GM19023 (cell line): ENCODE measurements around the gene RAB11FIP4.
"Not testable (repeated sequence)": the region's sequence is repeated elsewhere in the genome, so short reads cannot be mapped to it uniquely, and the experiment has no call there.

Source experiments
- ATAC-seq: cut with Tn5 transposase; IDR thresholded peaks from one replicate; pipeline ENCODE4 v1.9.1; 2021; ENCODE audit warnings: mild to moderate bottlenecking, moderate library complexity; ENCODE audit not compliant: unreplicated experiment

Gene RAB11FIP4

GRCh38 chr17:31431852-31432658 is 40.6 kb downstream of the RAB11FIP4 start:
- no peak for ATAC-seq

GRCh38 chr17:31433091-31433790 is 41.8 kb downstream of the RAB11FIP4 start:
- ATAC-seq: no peak

GRCh38 chr17:31433811-31434726 is 42.6 kb downstream of the RAB11FIP4 start:
- no peak for ATAC-seq

DNA sequence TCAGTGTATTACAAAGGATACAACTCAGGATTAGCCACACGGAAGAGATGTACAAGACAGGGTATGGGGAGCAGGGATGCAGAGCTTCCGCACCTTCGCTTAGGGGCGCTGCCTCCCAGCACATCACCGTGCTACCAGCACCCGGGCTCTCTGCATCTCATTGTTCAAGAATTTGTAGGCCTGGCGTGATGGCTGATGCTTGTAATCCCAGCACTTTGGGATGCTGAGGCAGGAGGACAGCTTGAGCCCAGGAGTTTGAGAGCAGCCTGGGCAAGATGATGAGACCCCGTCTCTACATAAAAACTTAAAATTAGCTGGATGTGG is 43.2 kb downstream of the RAB11FIP4 start:
- no peak for ATAC-seq

DNA sequence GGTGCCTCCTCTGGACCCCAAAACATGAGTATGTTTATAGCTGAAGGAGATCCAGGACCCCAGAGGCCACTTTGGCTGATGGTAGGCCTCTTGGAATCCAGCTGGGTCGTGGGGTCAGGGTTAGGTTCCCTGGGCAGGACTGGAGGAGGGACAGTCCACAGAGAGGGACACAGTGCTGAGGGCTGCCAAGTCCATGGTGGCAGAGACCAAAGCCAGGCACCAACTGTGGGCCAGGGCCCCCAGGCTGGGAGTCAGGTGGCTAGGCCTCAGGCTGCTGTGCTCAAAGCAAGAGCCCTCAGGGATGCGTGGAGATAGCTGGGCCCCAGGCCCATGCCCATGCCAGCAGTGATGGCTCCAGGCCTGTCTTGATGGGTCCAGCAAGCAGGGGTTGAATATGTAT is 44.1 kb downstream of the RAB11FIP4 start:
- no peak for ATAC-seq

DNA sequence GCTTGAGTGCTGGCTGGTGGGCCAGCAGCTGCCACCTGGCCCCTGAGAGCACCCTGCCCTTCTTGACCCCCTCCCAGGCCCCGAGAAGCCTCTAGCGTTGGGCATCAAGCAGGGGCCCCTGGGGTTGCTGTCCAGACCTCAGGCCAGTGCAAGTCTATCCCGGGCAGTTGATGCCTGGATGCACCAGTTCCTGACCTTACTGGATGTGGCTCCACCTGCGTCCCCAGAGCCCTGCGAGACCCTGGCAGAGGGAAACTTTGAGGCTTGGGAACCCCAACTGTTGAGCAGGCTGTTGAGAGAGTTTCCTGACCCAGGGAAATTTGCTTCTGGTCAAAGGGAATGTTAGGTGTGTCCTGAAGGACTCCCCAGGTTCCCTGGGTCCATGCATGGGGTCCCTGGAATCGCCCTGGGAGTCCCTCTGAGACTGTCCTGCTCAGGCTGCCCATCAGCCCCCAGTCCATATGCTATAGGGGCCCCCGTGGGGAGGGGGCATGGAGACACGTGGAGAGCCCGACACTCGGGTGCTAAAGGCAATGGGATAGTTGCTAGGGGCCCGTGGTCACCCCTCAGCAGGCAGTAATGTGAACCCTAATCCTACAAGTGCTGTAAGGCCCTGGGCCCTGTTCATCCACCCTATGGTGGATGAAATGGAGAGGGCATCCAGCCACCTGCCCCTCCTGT is 46.4 kb downstream of the RAB11FIP4 start:
- ATAC-seq: no peak

- no peak for ATAC-seq
These were observed 48.2 kb downstream of the RAB11FIP4 start for GRCh38 chr17:31439716-31440115.

DNA sequence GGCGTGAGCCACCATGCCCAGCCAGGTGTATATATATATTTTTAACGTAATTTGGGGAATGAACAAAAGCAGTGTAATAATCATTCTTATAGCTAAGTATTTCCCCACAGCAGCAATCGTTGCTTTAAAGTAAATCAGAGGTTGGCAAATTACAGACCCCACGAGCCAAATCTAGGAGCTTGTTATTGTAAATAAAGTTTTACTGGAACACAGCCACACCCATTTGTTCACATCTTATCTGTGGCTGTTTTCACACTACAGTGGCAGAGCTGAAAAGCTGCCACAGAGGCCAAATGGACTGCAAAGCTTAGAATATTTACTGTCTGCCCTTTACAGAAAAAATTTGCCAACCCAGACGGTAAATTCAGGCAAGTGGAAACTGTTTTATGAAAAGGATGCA is 50.8 kb downstream of the RAB11FIP4 start:
- no peak for ATAC-seq

DNA sequence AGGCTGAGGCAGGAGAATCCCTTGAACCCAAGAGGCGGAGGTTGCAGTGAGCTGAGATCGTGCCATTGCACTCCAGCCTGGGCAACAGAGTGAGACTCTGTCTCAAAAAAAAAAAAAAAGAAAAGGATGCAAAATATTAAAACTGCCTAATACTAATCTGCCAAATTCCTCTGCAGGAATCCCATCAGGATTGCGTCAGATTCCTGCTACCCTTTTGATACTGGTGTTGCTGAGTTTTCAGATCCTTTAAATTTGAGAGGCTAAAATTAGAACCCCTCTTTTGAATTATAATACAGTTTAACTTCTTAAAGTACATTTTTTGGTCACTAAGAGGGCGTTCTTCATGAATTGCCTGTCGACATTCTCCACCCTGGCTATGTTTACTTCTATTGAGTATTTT is 51.4 kb downstream of the RAB11FIP4 start:
- ATAC-seq: not testable (repeated sequence)

DNA sequence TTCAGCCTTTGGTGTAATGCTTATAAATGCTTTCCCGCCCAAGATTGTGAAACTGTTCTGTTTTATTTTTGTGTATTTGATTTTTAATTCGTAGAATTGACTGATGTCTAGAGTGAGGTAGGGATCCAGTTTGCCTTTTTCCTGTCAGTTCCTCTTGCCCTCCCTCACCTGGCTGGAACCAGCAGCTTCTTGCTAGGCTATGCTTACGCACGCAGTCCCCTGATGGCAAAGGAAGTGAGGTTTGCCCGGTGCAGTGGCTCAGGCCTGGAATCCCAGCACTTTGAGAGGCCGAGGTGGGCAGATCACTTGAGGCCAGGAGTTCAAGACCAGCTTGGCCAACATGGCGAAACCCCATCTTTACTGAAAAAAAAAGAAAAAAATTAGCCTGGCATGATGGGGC is 51.9 kb downstream of the RAB11FIP4 start:
- ATAC-seq: no peak

DNA sequence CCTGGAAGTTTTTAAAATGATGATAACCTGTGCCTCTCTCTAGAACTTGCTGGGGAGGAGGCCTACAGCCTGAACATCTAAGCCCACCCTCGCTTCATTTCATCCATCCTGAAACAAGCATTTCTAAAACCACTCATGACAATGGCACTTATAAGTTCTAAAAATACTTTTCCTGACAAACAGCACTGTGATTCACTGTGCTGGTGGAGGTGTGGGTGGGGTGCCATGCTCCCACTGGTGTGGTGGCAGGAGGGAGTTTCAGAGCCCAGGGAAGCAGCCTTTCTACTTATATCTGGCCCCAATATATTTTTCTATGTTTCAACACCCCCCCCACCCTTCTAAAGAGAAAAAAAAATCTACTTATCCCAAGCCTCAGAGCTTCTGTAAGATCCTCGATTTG is 52.6 kb downstream of the RAB11FIP4 start:
- no peak for ATAC-seq

DNA sequence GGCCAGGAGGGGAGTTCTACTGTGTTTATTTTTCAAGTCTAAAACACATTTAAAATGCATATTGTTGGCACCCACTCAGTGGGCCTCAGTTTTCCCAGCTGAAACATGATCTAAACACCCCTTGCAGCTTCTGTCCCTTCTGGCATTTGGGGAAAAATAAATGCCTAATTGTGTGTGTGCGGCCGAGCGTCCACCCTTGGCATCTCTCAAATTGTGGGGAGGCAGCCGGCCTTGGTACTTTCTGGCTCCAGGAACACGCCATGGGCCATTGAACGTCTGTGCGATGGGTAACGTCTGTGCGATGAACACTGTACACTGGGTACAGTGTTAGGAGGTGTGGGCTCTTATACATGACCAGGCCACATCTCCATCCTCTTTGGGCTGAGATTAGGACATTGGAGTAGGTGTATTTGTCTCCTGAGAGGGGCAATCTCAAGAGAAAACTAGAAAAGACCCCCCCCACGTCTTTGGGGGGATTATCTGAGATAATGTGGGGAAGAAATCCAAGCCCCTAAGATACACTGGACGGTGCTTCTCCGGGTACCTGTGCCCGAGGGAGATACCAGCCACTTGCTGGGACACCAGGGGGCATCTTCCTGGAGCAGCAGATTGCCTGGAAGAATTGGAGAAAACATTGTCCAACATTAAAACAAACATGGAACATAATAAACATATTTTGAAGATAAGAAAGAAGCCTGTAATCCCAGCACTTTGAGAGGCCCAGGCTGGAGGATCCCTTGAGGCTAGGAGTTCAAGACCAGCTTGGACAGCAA is 54.9 kb downstream of the RAB11FIP4 start:
- no peak for ATAC-seq

DNA sequence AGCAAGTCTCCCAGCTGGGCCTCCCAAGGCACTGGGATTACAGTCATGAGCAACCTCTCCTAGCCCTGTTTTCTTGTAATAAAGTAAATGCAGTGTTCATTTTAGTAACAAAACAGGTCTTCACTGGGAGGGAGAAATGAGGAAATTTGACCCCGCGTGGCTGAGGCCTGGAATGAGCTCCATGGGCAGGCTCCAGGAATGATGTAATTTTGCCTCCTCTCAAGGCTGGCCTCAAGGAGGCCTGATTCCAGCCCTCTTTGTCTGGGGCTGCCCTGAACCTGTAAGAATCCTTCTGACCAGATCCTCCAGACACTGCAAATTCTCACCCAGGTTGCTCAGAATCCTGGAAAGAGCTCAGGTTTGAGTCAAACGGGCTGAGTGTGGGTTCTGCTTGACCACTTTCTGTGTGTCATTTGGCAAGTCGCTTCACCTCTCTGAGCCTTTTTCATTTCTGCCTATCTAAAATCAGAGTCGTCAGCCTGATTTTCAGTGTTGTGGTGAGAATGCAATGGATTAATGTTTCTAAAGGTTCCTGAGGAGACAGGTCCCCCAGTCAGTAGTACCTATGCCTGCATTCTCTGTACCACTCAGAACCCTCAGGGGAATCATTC is 57.1 kb downstream of the RAB11FIP4 start:
- no peak for ATAC-seq

GRCh38 chr17:31449111-31449510 is 57.6 kb downstream of the RAB11FIP4 start:
- ATAC-seq: no peak

- no peak for ATAC-seq
These were observed 58.3 kb downstream of the RAB11FIP4 start for GRCh38 chr17:31449746-31450145.

DNA sequence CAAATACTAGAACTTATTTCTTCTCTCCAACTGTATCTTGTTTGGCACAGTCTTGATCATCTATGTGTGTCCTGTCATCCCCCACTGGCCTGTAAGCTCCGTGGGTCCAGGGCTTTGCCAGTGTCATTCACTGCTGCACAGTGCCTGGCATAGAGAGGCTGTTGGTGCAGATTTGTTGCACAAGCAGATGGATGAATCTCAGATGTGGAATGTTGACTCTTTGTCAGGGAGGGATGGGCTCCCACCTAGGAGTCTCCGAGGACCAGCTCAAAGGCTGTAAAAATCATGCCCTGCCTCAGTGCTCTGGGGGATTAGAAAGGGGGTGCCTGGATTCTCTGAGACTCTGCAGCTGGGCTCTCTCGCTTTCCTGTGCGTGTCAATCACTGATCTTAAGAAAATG is 60.6 kb downstream of the RAB11FIP4 start:
- no peak for ATAC-seq

GRCh38 chr17:31452561-31453110 is 61.2 kb downstream of the RAB11FIP4 start:
- ATAC-seq: no peak

DNA sequence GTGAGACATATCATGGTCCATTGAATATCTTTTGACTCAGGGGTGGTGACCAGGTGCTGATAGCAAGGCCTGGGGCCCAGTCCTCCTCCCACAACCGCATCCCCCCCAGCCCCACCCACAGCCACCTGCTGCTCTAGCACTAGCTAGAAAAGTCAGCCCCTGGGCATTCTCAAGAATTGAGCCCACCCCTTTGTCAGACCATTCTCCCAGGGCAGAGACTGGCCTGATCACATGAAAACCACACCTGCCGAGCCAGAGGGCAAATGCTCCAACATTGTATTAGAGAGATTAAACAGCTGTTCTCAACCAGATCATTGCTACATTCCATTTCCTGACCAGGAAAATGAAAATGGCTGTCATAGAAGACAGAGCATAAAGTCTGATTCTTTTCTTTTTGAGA is 62.4 kb downstream of the RAB11FIP4 start:
- ATAC-seq: no peak

DNA sequence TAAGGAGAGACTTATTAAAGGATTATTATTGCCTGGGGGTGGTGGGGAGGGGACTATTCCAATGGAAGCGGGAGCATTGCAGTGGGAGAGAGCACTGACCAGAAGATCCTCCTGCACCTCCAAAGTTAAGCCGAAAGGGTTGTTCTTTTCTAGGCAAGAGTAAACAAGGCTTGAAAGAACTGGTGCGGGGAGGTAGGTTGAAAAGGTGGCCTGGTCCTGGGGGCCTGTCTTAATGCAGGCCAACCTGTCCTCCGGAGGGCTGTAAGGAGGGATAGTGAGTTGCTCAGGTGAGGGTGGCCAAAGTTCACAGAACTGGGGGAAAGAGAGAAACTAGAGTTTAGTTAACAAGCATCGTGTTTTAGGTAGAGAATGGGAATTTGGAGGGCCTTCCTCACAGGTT is 65.3 kb downstream of the RAB11FIP4 start:
- ATAC-seq: no peak
